ENCODE measurements around the gene DTD2. TPM values are rescaled to one million over a fixed set of nuclear protein-coding genes. Genes with fewer than 3 reads are reported as not detected.

Gene DTD2
- total and polyA plus RNA-seq, 2 of the 4 experiments (the other 2 are of a cell fraction), result 16.9 to 24.9 TPM

DNA sequence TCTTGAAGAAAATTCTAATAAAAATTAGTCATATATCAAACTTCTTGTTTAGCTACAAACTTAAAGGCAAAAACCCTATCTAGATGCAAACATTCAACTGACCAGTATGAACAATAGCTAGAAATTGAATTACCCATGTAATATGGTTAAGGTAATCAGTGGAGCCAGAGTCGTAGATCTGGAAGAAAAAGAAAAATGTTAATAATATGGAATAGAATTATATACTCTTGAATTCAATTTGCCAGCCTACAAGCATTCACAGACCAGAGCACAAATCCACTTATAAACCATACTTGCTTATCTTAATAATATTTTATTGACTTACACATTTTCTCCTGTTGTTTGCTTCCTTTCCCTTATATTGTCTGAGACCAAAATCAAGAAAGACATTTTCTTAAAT lies 29.3 kb downstream of the DTD2 start:
- no peaks in the 10 kb centered on the region for H3K27me3 ChIP-seq (ENCODE audit: control insufficient read depth, insufficient read depth, low read length)
- no peak overlapping the region for H3K4me2 ChIP-seq (ENCODE audit: low read depth, low read length)
- H2AK9ac ChIP-seq (replicated peaks; ENCODE audit: low read depth, low read length, poor library complexity), result no peak overlapping the region
- no peak overlapping the region for H3K27ac ChIP-seq (ENCODE audit: insufficient read depth, low read length)
- H3K36me3 ChIP-seq (ENCODE audit: control insufficient read depth, insufficient read depth, low read length), result peaks cover 1% of the 10 kb centered on the region; the same call in 1 of the 2 replicates
- no peak overlapping the region for H3K56ac ChIP-seq (ENCODE audit: extremely low read depth, insufficient read depth, low read length)
- in situ Hi-C loops (cut with MboI; ENCODE audit: low sequenced_read_pairs), result no loop called here
- H4K20me1 ChIP-seq (ENCODE audit: insufficient read depth, low read length), result no peaks in the 10 kb centered on the region
- H3K9me3 ChIP-seq (ENCODE audit: control insufficient read depth, insufficient read depth, low read length), result no peaks in the 10 kb centered on the region
- CTCF ChIA-PET, result no interaction called here
- no peak overlapping the region for H3K23ac ChIP-seq (ENCODE audit: low read depth, low read length)
- H3K9me1 ChIP-seq (ENCODE audit: insufficient read depth, low read length), result no peaks in the 10 kb centered on the region
- intact Hi-C loops (cut with micrococcal nuclease), result no loop called here
- H3K9ac ChIP-seq (ENCODE audit: low read depth, low read length), result no peak overlapping the region
- no peaks in the 10 kb centered on the region for H3K4me1 ChIP-seq (ENCODE audit: control insufficient read depth, insufficient read depth, low read length)
- H3K4me3 ChIP-seq (ENCODE audit: insufficient read depth, low read depth, low read length), result no peak overlapping the region
- H3K14ac ChIP-seq (replicated peaks; ENCODE audit: low read depth, low read length), result no peak overlapping the region
- dilution Hi-C loops (cut with HindIII; ENCODE audit: low sequenced_read_pairs, unreplicated experiment), result no loop called here
- no peak for DNase-seq
- H2BK120ac ChIP-seq (ENCODE audit: low read depth, low read length), result no peak overlapping the region
- no peak overlapping the region for H2BK20ac ChIP-seq (ENCODE audit: low read depth, low read length)
- H4K91ac ChIP-seq (ENCODE audit: insufficient read depth, low read depth, low read length), result no peak overlapping the region
- POLR2A ChIA-PET (ENCODE audit: unreplicated experiment), result no interaction called here
- H2BK5ac ChIP-seq (ENCODE audit: low read depth, low read length, poor library complexity, severe bottlenecking), result no peak overlapping the region
- TF ChIP-seq, protein P1, sequence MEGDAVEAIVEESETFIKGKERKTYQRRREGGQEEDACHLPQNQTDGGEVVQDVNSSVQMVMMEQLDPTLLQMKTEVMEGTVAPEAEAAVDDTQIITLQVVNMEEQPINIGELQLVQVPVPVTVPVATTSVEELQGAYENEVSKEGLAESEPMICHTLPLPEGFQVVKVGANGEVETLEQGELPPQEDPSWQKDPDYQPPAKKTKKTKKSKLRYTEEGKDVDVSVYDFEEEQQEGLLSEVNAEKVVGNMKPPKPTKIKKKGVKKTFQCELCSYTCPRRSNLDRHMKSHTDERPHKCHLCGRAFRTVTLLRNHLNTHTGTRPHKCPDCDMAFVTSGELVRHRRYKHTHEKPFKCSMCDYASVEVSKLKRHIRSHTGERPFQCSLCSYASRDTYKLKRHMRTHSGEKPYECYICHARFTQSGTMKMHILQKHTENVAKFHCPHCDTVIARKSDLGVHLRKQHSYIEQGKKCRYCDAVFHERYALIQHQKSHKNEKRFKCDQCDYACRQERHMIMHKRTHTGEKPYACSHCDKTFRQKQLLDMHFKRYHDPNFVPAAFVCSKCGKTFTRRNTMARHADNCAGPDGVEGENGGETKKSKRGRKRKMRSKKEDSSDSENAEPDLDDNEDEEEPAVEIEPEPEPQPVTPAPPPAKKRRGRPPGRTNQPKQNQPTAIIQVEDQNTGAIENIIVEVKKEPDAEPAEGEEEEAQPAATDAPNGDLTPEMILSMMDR (conservative IDR thresholded peaks at IDR 0.05; ENCODE audit: low read depth, low read length), result no peak
- TF ChIP-seq MAZ (IDR thresholded peaks at IDR 0.05; ENCODE audit: borderline replicate concordance, low read depth, low read length), result no peak
- no peak for TF ChIP-seq RCOR1 (IDR thresholded peaks at IDR 0.05; ENCODE audit: insufficient replicate concordance, low read length)
- TF ChIP-seq NFE2L2 (IDR thresholded peaks at IDR 0.05; ENCODE audit: low read depth, low read length), result no peak
- TF ChIP-seq, protein P2, sequence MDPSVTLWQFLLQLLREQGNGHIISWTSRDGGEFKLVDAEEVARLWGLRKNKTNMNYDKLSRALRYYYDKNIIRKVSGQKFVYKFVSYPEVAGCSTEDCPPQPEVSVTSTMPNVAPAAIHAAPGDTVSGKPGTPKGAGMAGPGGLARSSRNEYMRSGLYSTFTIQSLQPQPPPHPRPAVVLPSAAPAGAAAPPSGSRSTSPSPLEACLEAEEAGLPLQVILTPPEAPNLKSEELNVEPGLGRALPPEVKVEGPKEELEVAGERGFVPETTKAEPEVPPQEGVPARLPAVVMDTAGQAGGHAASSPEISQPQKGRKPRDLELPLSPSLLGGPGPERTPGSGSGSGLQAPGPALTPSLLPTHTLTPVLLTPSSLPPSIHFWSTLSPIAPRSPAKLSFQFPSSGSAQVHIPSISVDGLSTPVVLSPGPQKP (IDR thresholded peaks at IDR 0.05; ENCODE audit: borderline replicate concordance, low read depth, low read length), result no peak
- no peak for TF ChIP-seq CEBPB (IDR thresholded peaks at IDR 0.05; ENCODE audit: low read depth, low read length)
- no peak for TF ChIP-seq MAFK (IDR thresholded peaks at IDR 0.05; ENCODE audit: low read depth, low read length)
- TF ChIP-seq, protein P3, sequence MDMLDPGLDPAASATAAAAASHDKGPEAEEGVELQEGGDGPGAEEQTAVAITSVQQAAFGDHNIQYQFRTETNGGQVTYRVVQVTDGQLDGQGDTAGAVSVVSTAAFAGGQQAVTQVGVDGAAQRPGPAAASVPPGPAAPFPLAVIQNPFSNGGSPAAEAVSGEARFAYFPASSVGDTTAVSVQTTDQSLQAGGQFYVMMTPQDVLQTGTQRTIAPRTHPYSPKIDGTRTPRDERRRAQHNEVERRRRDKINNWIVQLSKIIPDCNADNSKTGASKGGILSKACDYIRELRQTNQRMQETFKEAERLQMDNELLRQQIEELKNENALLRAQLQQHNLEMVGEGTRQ (IDR thresholded peaks at IDR 0.05; ENCODE audit: low read depth, low read length), result no peak
- no peak for TF ChIP-seq FOS (IDR thresholded peaks at IDR 0.05; ENCODE audit: low read depth, low read length)
- no peak for TF ChIP-seq POLR2A (IDR thresholded peaks at IDR 0.05; ENCODE audit: low read depth, low read length)
- no peak for TF ChIP-seq RAD21 (IDR thresholded peaks at IDR 0.05; ENCODE audit: low read length)
- no peak for TF ChIP-seq CHD1 (IDR thresholded peaks at IDR 0.05; ENCODE audit: low read depth, low read length)
- TF ChIP-seq MXI1 (IDR thresholded peaks at IDR 0.05; ENCODE audit: borderline replicate concordance, low read depth, low read length), result no peak
- no peak for TF ChIP-seq SMC3 (IDR thresholded peaks at IDR 0.05; ENCODE audit: low read depth, low read length)
- no peak for TF ChIP-seq RFX5 (IDR thresholded peaks at IDR 0.05; ENCODE audit: low read depth, low read length)
- no peak for TF ChIP-seq BHLHE40 (IDR thresholded peaks at IDR 0.05; ENCODE audit: low read depth, low read length)
- no TSS peak for BruUV-seq (replicated peaks)
- H3K18ac ChIP-seq (ENCODE audit: low read depth, low read length), result no peak overlapping the region
- no CpG with 5 or more reads among the region's 1 CpG for WGBS, 2 experiments (ENCODE audit: extremely low coverage in 2 of 2, insufficient read length in 1 of 2)
- H3K79me1 ChIP-seq (ENCODE audit: low read depth in 1 of 2, low read length in 2 of 2), result no peaks in the 10 kb centered on the region
- no peak overlapping the region for H4K8ac ChIP-seq (ENCODE audit: low read depth in 2 of 2, low read length in 2 of 2)
- H3K4ac ChIP-seq (ENCODE audit: low read depth, low read length), result no peak overlapping the region
- H2AK5ac ChIP-seq (ENCODE audit: low read depth, low read length), result no peak overlapping the region
- no peak overlapping the region for H4K5ac ChIP-seq (ENCODE audit: low read depth, low read length)
- ATAC-seq (ENCODE audit: low read depth), result no peak
- H2AFZ ChIP-seq (replicated peaks; ENCODE audit: low read length, poor library complexity), result no peak overlapping the region
- H2BK15ac ChIP-seq (ENCODE audit: low read depth, low read length), result no peak overlapping the region
